Left lung (tissue), 10 donors: ENCODE results near the gene AGPAT3. TPM values are rescaled to one million over a fixed set of nuclear protein-coding genes. Genes with fewer than 3 reads are reported as not detected.

Experiments used
- ATAC-seq: fragments of 200-7000 bp; cut with Tn5 transposase; one replicate; pipeline ENCODE4 v1.9.1; 2020; ENCODE audit warnings: moderate library complexity
- DNase-seq, 4 donors: peaks; one replicate each; pipeline ENCODE4 v3.0.0-alpha.2; 2013 to 2020
- H3K27ac ChIP-seq, 2 donors: fragments of 200-600 bp; sonication (generic) in 1 of 2; one replicate each; pipeline versions ENCODE4 v1.5.0 to v1.8.0; 2020 to 2021
- H3K27me3 ChIP-seq, 2 donors: fragments of 200-600 bp; sonication (generic) in 1 of 2; one replicate each; pipeline versions ENCODE4 v1.5.0 to v1.8.0; 2020 to 2021
- H3K36me3 ChIP-seq, 2 donors: fragments of 200-600 bp; sonication (generic) in 1 of 2; one replicate each; pipeline versions ENCODE4 v1.5.0 to v1.8.0; 2020 to 2021
- H3K4me1 ChIP-seq, 2 donors: fragments of 200-600 bp; one replicate each; pipeline ENCODE4 v1.8.0; 2021
- H3K4me3 ChIP-seq, 2 donors: fragments of 200-600 bp; sonication (generic) in 1 of 2; one replicate each; pipeline versions ENCODE4 v1.5.0 to v1.8.0; 2020 to 2021; ENCODE audit warnings: mild to moderate bottlenecking in 1 of 2
- H3K9me3 ChIP-seq, 2 donors: fragments of 200-600 bp; sonication (generic) in 1 of 2; one replicate each; pipeline versions ENCODE4 v1.5.0 to v1.8.0; 2020 to 2021
- intact Hi-C, 2 donors: fragments of 100-400 bp; cut with DNase I; formaldehyde crosslinking; loops; one replicate each; pipeline versions ENCODE4 v1.11.2 to v1.14.2; 2022
- polyA plus RNA-seq, 6 donors: library from polyadenylated mRNA; unstranded; fragments of 120-200 nt; gene quantifications; one replicate each; pipeline ENCODE4 v1.2.1, GENCODE V29; 2013; ENCODE audit not compliant: insufficient read length in 6 of 6
- total RNA-seq, 2 donors: library from RNA; stranded (reverse); fragmentation: NEBNext Ultra II Directional; extraction: Animal tissue kit (Norgen Biotek cat#: 25700); gene quantifications; one replicate each; pipeline ENCODE4 v1.2.1, GENCODE V29; 2021
- TF ChIP-seq, protein P1 (sequence below), 2 donors: fragments of 200-600 bp; sonication (generic) in 1 of 2; IDR thresholded peaks; one replicate each; pipeline versions ENCODE4 v1.5.0 to v1.8.0; 2021; ENCODE audit warnings: antibody characterized with exemption in 2 of 2
- donor health status: DM: no; HTN: yes; CAD: no.
- donor health status: DM: no; HTN: no; CAD: no.

AGPAT3 gene
- total and polyA plus RNA-seq, 8 donors, result 37.4 to 111 (median 42.8) TPM

DNA sequence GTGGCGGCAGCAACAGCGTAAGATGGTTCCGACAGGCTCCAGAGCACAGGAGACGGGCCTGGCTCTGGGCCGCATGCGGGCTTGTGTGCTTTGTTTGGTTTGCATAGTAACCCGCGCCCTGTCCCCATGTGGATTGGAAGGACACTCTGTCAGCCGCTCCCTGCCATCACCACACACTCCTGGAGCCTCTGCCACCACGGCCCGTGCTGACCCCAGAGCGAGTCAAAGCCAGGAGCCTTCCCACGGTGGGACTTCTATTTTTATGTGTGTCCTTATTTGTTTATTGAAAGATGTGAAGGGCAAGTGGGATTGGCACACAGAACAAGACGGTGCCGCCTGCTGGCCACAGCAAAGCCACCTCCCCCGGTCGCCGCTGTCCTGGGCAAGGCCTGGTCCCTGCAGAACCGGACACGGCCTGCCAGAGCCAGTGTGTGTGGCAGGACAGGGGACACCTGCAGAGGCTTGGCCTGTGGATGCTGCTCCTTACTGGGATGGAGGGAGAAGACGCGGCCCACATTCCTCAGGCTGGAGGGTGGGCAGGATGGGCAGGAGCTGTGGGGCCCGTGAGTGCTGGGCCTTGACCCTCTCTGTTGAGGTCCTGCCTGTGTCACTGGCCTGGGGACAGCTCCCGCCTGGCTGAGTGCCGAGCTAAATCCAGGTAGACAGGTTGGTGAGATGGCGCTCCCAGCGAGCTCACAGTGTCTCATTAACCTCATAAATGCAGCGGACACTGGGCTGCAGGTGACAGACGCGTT is 64.4 kb downstream of the AGPAT3 start:
- Histone ChIP-seq H3K27me3 (no peaks in the 10 kb centered on the region), H3K27ac (no peak overlapping the region), H3K36me3 (peaks cover 0 to 35% of the 10 kb centered on the region in 2 donors), H3K4me1 (peaks cover 0 to 14% of the 10 kb centered on the region in 2 donors), H3K9me3 (no peaks in the 10 kb centered on the region), H3K4me3 (no peak overlapping the region)
- peak in 1 of 4 donors; percentile 79 for DNase-seq
- intact Hi-C loops, result no loop called here
- TF ChIP-seq, protein P1, sequence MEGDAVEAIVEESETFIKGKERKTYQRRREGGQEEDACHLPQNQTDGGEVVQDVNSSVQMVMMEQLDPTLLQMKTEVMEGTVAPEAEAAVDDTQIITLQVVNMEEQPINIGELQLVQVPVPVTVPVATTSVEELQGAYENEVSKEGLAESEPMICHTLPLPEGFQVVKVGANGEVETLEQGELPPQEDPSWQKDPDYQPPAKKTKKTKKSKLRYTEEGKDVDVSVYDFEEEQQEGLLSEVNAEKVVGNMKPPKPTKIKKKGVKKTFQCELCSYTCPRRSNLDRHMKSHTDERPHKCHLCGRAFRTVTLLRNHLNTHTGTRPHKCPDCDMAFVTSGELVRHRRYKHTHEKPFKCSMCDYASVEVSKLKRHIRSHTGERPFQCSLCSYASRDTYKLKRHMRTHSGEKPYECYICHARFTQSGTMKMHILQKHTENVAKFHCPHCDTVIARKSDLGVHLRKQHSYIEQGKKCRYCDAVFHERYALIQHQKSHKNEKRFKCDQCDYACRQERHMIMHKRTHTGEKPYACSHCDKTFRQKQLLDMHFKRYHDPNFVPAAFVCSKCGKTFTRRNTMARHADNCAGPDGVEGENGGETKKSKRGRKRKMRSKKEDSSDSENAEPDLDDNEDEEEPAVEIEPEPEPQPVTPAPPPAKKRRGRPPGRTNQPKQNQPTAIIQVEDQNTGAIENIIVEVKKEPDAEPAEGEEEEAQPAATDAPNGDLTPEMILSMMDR (IDR thresholded peaks at IDR 0.05), result no peak
- no peak for ATAC-seq

DNA sequence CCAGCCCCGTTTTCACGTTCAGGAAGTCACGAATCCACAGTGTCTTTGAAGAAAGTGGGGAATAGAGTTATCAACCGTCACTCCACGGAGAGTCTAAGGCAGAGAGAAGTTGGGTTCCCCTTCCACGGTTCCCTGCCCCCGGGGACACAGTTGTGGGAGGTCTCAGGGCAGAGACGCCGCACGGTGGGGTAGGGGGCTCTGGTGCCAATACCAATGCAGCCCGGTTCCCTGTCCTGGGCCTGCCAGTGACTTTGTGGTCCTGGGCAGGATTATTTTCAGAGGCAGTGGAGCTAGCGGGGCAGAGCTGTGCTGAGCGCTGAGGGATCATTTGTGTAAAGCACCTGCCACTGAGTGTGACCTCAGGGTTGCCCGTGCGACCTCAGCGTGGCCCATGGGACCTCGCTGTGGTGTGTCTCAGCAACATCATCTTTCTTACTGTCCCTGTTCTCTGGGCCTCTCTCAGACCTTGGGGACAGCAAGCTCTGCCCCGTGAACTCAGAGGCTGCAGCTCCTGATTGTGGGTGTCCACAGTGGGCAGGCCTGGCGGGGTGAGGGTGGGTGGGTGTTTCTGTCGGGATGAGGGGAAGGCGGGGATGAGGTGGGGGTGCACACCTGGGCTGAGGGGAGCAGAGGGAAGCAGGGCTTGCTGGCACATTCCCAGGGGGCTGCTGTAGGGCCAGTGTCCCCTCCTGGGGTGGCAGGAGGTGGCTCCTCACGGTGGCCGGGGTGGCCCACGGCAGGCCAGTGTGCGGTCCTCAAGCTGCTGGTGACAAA is 65.2 kb downstream of the AGPAT3 start:
- intact Hi-C loops, result no loop called here
- no peak overlapping the region for H3K4me3 ChIP-seq
- peaks cover 0 to 29% of the 10 kb centered on the region in 2 donors for H3K36me3 ChIP-seq
- DNase-seq (peak in 1 of 4 donors; percentile 63), ATAC-seq (no peak)
- H3K4me1 ChIP-seq, result peaks cover 0 to 14% of the 10 kb centered on the region in 2 donors
- H3K27ac ChIP-seq, result no peak overlapping the region
- TF ChIP-seq, protein P1 (IDR thresholded peaks at IDR 0.05), result no peak
- H3K27me3 ChIP-seq, result no peaks in the 10 kb centered on the region
- no peaks in the 10 kb centered on the region for H3K9me3 ChIP-seq

DNA sequence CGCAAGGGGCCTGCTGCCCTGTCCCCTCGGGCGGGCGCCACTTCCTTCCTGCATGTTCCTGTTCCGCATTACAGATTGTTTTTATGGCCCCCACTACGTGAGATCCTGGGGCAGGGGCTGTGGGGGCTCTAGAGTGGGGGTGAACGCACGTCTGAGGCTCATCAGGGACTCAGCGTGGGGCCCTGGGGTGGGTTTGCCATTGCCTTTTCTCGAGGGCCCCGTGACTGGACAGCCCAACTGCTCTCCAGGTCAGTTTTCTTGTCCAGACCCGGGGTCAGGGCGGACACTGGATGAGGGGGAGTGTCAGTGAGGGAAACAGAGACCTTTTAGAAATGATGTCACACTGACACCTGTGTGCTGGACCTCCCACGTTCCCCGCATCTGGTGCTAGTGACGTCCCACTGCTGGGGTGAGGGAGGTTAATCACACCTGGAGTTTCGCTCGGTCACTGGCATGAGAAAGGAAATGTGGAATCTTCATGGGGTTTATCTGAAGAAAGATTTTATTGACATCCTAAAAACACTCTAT is 65.9 kb downstream of the AGPAT3 start:
- peaks cover 0 to 24% of the 10 kb centered on the region in 2 donors for H3K36me3 ChIP-seq
- no peak overlapping the region for H3K4me3 ChIP-seq
- H3K27ac ChIP-seq, result no peak overlapping the region
- no peaks in the 10 kb centered on the region for H3K27me3 ChIP-seq
- H3K4me1 ChIP-seq, result peaks cover 0 to 13% of the 10 kb centered on the region in 2 donors
- no peaks in the 10 kb centered on the region for H3K9me3 ChIP-seq
- TF ChIP-seq, protein P1 (IDR thresholded peaks at IDR 0.05), result no peak
- intact Hi-C loops, result no loop called here
- peak in 1 of 4 donors; percentile 61 for DNase-seq
- no peak for ATAC-seq

DNA sequence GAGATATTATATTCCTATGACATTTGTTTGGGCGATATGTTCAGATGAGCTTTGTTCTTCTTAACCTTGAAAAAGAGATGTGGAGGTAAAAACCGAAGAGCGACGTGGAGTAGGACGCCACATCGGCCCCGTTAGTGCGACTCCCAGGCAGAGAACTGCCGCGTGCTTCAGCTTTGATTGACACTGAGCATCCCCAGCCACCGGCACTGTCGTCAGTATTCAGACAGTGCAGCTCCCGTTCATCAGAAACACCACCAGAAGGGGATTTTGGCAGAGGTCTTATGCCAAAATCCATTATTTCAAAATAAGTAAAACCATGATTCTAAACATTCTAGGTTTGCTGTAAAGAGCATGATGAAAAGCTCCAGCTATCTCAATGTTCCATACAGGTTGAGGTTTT is 66.5 kb downstream of the AGPAT3 start:
- H3K27me3 ChIP-seq, result no peaks in the 10 kb centered on the region
- H3K4me3 ChIP-seq, result no peak overlapping the region
- peaks cover 0 to 18% of the 10 kb centered on the region in 2 donors for H3K4me1 ChIP-seq
- no peaks in the 10 kb centered on the region for H3K9me3 ChIP-seq
- ATAC-seq (no peak), DNase-seq (peak in 1 of 4 donors; percentile 19)
- intact Hi-C loops, result no loop called here
- TF ChIP-seq, protein P1 (IDR thresholded peaks at IDR 0.05), result no peak
- no peak overlapping the region for H3K27ac ChIP-seq
- H3K36me3 ChIP-seq, result peaks cover 0 to 21% of the 10 kb centered on the region in 2 donors

DNA sequence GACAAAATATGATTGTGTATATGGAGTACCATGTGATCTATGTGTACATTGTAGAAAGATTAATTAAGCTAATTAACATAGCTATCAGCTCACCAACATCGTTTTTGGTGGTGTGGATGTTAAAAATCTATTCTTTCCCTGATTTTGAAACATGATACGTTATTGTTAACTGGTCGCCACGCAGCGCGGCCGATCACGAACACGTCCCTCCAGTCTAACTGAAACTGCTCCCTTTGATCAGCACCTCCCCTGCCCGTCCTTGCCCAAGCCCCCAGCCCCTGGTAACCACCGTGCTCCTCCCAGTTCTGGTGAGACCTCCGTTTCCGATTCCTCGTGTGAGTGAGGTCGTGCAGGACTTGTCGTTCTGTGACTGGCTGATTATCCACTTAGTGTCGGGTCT is 67.0 kb downstream of the AGPAT3 start:
- no peak overlapping the region for H3K4me3 ChIP-seq
- H3K27ac ChIP-seq, result no peak overlapping the region
- intact Hi-C loops, result no loop called here
- no peaks in the 10 kb centered on the region for H3K9me3 ChIP-seq
- H3K27me3 ChIP-seq, result no peaks in the 10 kb centered on the region
- peaks cover 0 to 21% of the 10 kb centered on the region in 2 donors for H3K36me3 ChIP-seq
- TF ChIP-seq, protein P1 (IDR thresholded peaks at IDR 0.05), result no peak
- H3K4me1 ChIP-seq, result peaks cover 0 to 17% of the 10 kb centered on the region in 2 donors
- ATAC-seq, result no peak
- DNase-seq, result peak in 1 of 4 donors; percentile 72
